Neural progenitor cell (in vitro differentiated cells): ENCODE results near the gene FRMPD2.

ENCODE experiments used
- EZH2 ChIP-seq: fragments of 200-600 bp; sonication (generic); IDR thresholded peaks from 2 replicates; pipeline ENCODE4 v1.6.1; 2017; ENCODE audit warnings: antibody characterized with exemption, mild to moderate bottlenecking, moderate library complexity
- TF ChIP-seq, protein P1 (sequence below): fragments of 200-600 bp; sonication (generic); IDR thresholded peaks from 2 replicates; pipeline ENCODE4 v1.5.1; 2017; ENCODE audit warnings: antibody characterized with exemption, mild to moderate bottlenecking

DNA sequence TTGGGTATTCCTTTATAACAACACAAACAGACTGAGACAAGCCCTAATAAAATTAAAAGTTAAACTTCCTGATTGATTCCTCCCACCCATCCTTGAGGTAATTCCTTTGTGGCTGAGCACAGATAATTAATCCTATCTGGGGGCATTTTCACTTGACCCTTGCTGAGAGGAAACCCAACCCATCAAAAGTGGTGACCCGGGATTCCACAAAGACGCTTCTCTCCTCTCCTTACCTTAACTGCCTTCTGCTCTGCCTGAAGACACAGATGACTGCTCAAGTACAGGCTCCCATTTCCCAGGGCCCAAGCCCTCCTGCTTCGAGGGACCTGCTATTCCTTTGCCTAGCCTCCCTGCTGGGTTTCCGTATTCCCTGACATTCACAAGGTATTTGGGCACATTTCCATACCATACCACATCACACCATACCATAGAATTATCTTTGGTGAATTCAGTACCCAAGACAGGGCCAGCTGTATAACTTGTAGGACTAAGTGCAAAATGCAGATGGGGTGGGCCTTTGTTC, 22.1 kb upstream of the FRMPD2 start:
- TF ChIP-seq, protein P1, sequence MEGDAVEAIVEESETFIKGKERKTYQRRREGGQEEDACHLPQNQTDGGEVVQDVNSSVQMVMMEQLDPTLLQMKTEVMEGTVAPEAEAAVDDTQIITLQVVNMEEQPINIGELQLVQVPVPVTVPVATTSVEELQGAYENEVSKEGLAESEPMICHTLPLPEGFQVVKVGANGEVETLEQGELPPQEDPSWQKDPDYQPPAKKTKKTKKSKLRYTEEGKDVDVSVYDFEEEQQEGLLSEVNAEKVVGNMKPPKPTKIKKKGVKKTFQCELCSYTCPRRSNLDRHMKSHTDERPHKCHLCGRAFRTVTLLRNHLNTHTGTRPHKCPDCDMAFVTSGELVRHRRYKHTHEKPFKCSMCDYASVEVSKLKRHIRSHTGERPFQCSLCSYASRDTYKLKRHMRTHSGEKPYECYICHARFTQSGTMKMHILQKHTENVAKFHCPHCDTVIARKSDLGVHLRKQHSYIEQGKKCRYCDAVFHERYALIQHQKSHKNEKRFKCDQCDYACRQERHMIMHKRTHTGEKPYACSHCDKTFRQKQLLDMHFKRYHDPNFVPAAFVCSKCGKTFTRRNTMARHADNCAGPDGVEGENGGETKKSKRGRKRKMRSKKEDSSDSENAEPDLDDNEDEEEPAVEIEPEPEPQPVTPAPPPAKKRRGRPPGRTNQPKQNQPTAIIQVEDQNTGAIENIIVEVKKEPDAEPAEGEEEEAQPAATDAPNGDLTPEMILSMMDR: no peak
- no peak for TF ChIP-seq EZH2
